ENCODE data around the gene AS3MT.

GRCh38 chr10:102856758-102857424 is 12.4 kb upstream of the AS3MT start:
- TF ChIP-seq EZH2 (IDR thresholded peaks at IDR 0.05; ENCODE audit: insufficient read depth, poor library complexity, severe bottlenecking) (no peak), EZH2phosphoT487 (IDR thresholded peaks at IDR 0.05; ENCODE audit: insufficient read depth, low read depth) (no peak)
